MCF 10A (cell line): ENCODE measurements around the gene MACROD1. TPM values are rescaled to one million over a fixed set of nuclear protein-coding genes. Genes with fewer than 3 reads are reported as not detected.

ENCODE experiments used
- BruUV-seq: library from RNA; stranded (reverse); fragments of 400-500 nt; replicated peaks from 2 replicates; lab custom pipeline; 2021; lab: Mats Ljungman, UMichigan
- CTCF ChIA-PET: fragments of 300-600 bp; sonication (Branson Sonifier 250); formaldehyde crosslinking; extraction: SDS; loops from one replicate; lab custom pipeline; 2021; ENCODE audit warnings: antibody characterized with exemption, inconsistent platforms; lab: Yijun Ruan, JAX
- POLR2A ChIA-PET: fragments of 300-600, 350-650 bp; sonication (Branson Sonifier 250); formaldehyde crosslinking; extraction: SDS; loops from one replicate; lab custom pipeline; 2020; ENCODE audit warnings: antibody characterized with exemption, inconsistent platforms; lab: Yijun Ruan, JAX
- DNase-seq: peaks from one replicate; pipeline ENCODE4 v3.0.0-alpha.2; 2018; ENCODE audit not compliant: unreplicated experiment
- H3K27ac Mint-ChIP-seq: one replicate; pipeline ENCODE4 v1.8.0; 2022; ENCODE audit warnings: mild to moderate bottlenecking, low read depth, mixed read lengths; ENCODE audit not compliant: unreplicated experiment
- H3K27me3 Mint-ChIP-seq: one replicate; pipeline ENCODE4 v1.8.0; 2022; ENCODE audit warnings: mixed read lengths; ENCODE audit not compliant: insufficient read depth, unreplicated experiment
- H3K36me3 Mint-ChIP-seq: one replicate; pipeline ENCODE4 v1.8.0; 2022; ENCODE audit warnings: mild to moderate bottlenecking, moderate library complexity, mixed read lengths; ENCODE audit not compliant: insufficient read depth, unreplicated experiment
- H3K4me1 Mint-ChIP-seq: one replicate; pipeline ENCODE4 v1.8.0; 2022; ENCODE audit warnings: mixed read lengths; ENCODE audit not compliant: insufficient read depth, unreplicated experiment
- H3K4me3 Mint-ChIP-seq: one replicate; pipeline ENCODE4 v1.8.0; 2022; ENCODE audit warnings: mild to moderate bottlenecking, moderate library complexity, mixed read lengths; ENCODE audit not compliant: unreplicated experiment
- H3K9me3 Mint-ChIP-seq: one replicate; pipeline ENCODE4 v1.8.0; 2022; ENCODE audit warnings: mixed read lengths; ENCODE audit not compliant: unreplicated experiment
- CTCF ChIP-seq: fragments of 200-600 bp; IDR thresholded peaks from one replicate; pipeline ENCODE4 v1.8.0; 2022; ENCODE audit warnings: antibody characterized with exemption, mild to moderate bottlenecking; ENCODE audit not compliant: unreplicated experiment
- intact Hi-C: fragments of 100-400 bp; cut with micrococcal nuclease; formaldehyde crosslinking; loops from 2 replicates; pipeline ENCODE4 v1.14.1; 2022
- total RNA-seq: library from RNA; stranded (reverse); gene quantifications from 2 replicates; pipeline ENCODE4 v1.2.3, GENCODE V29; 2022

The MACROD1 gene
- total RNA-seq, 1 experiment from 2014 or later: 15.1 TPM

GRCh38 chr11:64008283-64008913, 157.5 kb downstream of the MACROD1 start:
- peaks cover 6% of the 10 kb centered on the region for H3K36me3 Mint-ChIP-seq
- H3K4me3 Mint-ChIP-seq: no peak overlapping the region
- CTCF ChIA-PET: no interaction called here
- no TSS peak for BruUV-seq
- no peaks in the 10 kb centered on the region for H3K27me3 Mint-ChIP-seq
- no peaks in the 10 kb centered on the region for H3K9me3 Mint-ChIP-seq
- DNase-seq: no peak
- POLR2A ChIA-PET: interaction anchor here (1.2 kb wide), 1 partner anchor 32 kb away, joined by 4 read pairs; no protein-coding TSS in a partner anchor
- intact Hi-C loops: no loop called here
- TF ChIP-seq CTCF: no peak
- no peak overlapping the region for H3K27ac Mint-ChIP-seq
- H3K4me1 Mint-ChIP-seq: peaks cover 7% of the 10 kb centered on the region

GRCh38 chr11:64007629-64008282, 158.2 kb downstream of the MACROD1 start:
- intact Hi-C loops: no loop called here
- CTCF ChIA-PET: interaction anchor here (0.7 to 0.8 kb wide), 2 partner anchors 9 to 131 kb away, joined by 3 read pairs; no protein-coding TSS in a partner anchor
- H3K27me3 Mint-ChIP-seq: no peaks in the 10 kb centered on the region
- no peaks in the 10 kb centered on the region for H3K9me3 Mint-ChIP-seq
- no peak overlapping the region for H3K27ac Mint-ChIP-seq
- POLR2A ChIA-PET: interaction anchor here (1.0 to 2.0 kb wide), 3 partner anchors 8 to 113 kb away, joined by 3 to 11 read pairs (median 4); no protein-coding TSS in a partner anchor
- peaks cover 7% of the 10 kb centered on the region for H3K4me1 Mint-ChIP-seq
- BruUV-seq: no TSS peak
- DNase-seq: no peak
- H3K4me3 Mint-ChIP-seq: no peak overlapping the region
- no peak for TF ChIP-seq CTCF
- H3K36me3 Mint-ChIP-seq: peaks cover 6% of the 10 kb centered on the region

GRCh38 chr11:64007160-64007628, 158.7 kb downstream of the MACROD1 start:
- H3K27ac Mint-ChIP-seq: no peak overlapping the region
- no peaks in the 10 kb centered on the region for H3K9me3 Mint-ChIP-seq
- no peaks in the 10 kb centered on the region for H3K27me3 Mint-ChIP-seq
- no peak for DNase-seq
- no peak for TF ChIP-seq CTCF
- peaks cover 7% of the 10 kb centered on the region for H3K4me1 Mint-ChIP-seq
- intact Hi-C loops: no loop called here
- POLR2A ChIA-PET: interaction anchor here (1.0 to 2.0 kb wide), 4 partner anchors 9 to 114 kb away, joined by 3 to 11 read pairs (median 6); no protein-coding TSS in a partner anchor
- no TSS peak for BruUV-seq
- no peak overlapping the region for H3K4me3 Mint-ChIP-seq
- H3K36me3 Mint-ChIP-seq: peaks cover 6% of the 10 kb centered on the region
- CTCF ChIA-PET: interaction anchor here (0.7 to 0.8 kb wide), 2 partner anchors 9 to 132 kb away, joined by 3 read pairs; no protein-coding TSS in a partner anchor

GRCh38 chr11:64006398-64006797, 159.5 kb downstream of the MACROD1 start:
- ChIA-PET CTCF (no interaction called here), POLR2A (interaction anchor here (0.9 to 2.0 kb wide), 4 partner anchors 10 to 21 kb away, joined by 3 to 11 read pairs (median 6); no protein-coding TSS in a partner anchor)
- no TSS peak for BruUV-seq
- intact Hi-C loops: no loop called here
- Mint-ChIP-seq H3K9me3 (no peaks in the 10 kb centered on the region), H3K36me3 (peaks cover 6% of the 10 kb centered on the region), H3K27me3 (no peaks in the 10 kb centered on the region), H3K27ac (no peak overlapping the region), H3K4me1 (peaks cover 7% of the 10 kb centered on the region), H3K4me3 (no peak overlapping the region)
- DNase-seq: no peak
- no peak for TF ChIP-seq CTCF
